Mucosa of rectum (tissue), 2 donors: ENCODE results near the gene NACAD.

Experiments used
- H3K27ac ChIP-seq, 2 donors: one replicate each; pipeline ENCODE4 v1.7.0; 2013; ENCODE audit warnings: inconsistent platforms in 2 of 2, low read depth in 2 of 2, low read length in 2 of 2
- H3K27me3 ChIP-seq, 2 donors: one replicate each; pipeline ENCODE4 v1.7.0; 2013; ENCODE audit warnings: low read length in 2 of 2; ENCODE audit not compliant: control insufficient read depth in 2 of 2, insufficient read depth in 2 of 2
- H3K36me3 ChIP-seq, 2 donors: one replicate each; pipeline ENCODE4 v1.7.0; 2013; ENCODE audit warnings: low read length in 2 of 2; ENCODE audit not compliant: control insufficient read depth in 2 of 2, insufficient read depth in 2 of 2
- H3K4me1 ChIP-seq, 2 donors: one replicate each; pipeline ENCODE4 v1.7.0; 2013; ENCODE audit warnings: low read length in 2 of 2, mild to moderate bottlenecking in 1 of 2; ENCODE audit not compliant: control insufficient read depth in 2 of 2, insufficient read depth in 2 of 2
- H3K4me3 ChIP-seq, 2 donors: one replicate each; pipeline ENCODE4 v1.7.0; 2013; ENCODE audit warnings: low read length in 2 of 2
- H3K9ac ChIP-seq, 2 donors: one replicate each; pipeline ENCODE4 v1.7.0; 2013; ENCODE audit warnings: low read length in 2 of 2, low read depth in 1 of 2, mild to moderate bottlenecking in 1 of 2
- H3K9me3 ChIP-seq, 2 donors: one replicate each; pipeline ENCODE4 v1.7.0; 2013; ENCODE audit warnings: low read length in 2 of 2; ENCODE audit not compliant: control insufficient read depth in 2 of 2
- donor health status: healthy.
- donor health status: Normal muscosa, but diverticular disease.

The NACAD gene

GRCh38 chr7:45082831-45083331 is 5.9 kb downstream of the NACAD start:
- Histone ChIP-seq H3K27me3 (no peaks in the 10 kb centered on the region), H3K4me1 (peaks cover 0 to 1% of the 10 kb centered on the region in 2 donors), H3K9ac (no peak overlapping the region), H3K36me3 (no peaks in the 10 kb centered on the region), H3K4me3 (no peak overlapping the region), H3K9me3 (no peaks in the 10 kb centered on the region), H3K27ac (no peak overlapping the region)

DNA sequence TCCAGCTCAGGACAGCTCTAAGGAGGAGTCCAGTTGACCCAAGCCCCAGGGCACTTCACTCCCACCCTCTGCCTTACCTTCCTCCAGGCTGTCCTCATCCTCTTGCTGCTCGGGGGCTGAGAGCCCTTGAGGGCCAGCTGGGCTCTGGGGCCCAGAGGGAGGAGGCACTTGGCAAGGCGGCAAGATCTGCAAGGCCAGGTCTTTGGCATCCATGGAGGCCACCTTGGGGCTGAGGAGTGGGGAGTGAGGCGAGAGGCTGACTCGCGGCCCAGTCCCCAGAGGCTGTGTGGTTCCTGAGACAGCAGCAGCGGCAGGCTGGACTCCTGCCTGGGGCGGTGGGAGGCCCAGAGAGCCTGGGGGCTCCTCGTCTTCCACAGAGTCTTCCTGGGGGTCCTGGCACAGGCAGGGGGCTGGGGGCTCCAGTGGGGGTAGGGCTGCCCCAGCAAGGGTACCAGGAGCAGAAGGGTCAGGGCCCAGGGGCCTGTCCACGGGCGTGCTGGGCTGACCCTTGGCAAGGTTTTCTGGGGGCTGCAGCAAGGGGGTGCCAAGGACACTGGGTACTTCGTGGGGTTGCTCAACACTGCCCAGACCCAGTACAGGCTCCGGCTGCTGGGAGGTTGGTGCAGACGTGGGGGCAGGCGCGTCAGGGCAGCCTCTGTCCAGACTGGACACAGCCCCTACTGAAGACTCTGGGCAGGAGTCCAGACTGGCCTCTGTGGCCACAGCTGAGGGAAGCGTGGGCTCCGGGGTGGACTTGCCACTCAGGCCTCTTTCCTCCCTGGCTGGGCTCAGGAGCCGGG is 6.5 kb downstream of the NACAD start:
- H3K9ac ChIP-seq: no peak overlapping the region
- H3K4me3 ChIP-seq: no peak overlapping the region
- peaks cover 0 to 3% of the 10 kb centered on the region in 2 donors for H3K36me3 ChIP-seq
- no peaks in the 10 kb centered on the region for H3K4me1 ChIP-seq
- H3K27me3 ChIP-seq: no peaks in the 10 kb centered on the region
- no peak overlapping the region for H3K27ac ChIP-seq
- no peaks in the 10 kb centered on the region for H3K9me3 ChIP-seq

DNA sequence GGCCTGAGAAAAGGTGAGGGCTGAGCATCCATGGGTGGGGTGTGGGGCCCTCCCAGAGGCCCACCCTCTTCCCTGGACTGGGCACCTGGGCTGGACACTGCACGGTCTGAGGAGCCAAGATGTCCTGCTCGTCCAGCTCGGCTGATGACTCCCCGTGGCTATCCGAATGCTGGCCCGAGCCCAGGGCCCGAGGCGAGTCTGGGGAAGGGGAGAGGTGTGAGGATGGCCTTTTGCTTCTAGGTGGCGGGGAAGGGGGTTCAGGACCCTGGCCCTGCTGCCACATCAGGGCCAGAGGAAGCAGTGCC is 7.1 kb downstream of the NACAD start:
- Histone ChIP-seq H3K36me3 (peaks cover 0 to 3% of the 10 kb centered on the region in 2 donors), H3K4me3 (no peak overlapping the region), H3K27me3 (no peaks in the 10 kb centered on the region), H3K9ac (no peak overlapping the region), H3K9me3 (no peaks in the 10 kb centered on the region), H3K27ac (no peak overlapping the region), H3K4me1 (no peaks in the 10 kb centered on the region)

- no peaks in the 10 kb centered on the region for H3K27me3 ChIP-seq
- H3K36me3 ChIP-seq: peaks cover 0 to 8% of the 10 kb centered on the region in 2 donors
- H3K27ac ChIP-seq: no peak overlapping the region
- H3K9ac ChIP-seq: no peak overlapping the region
- no peak overlapping the region for H3K4me3 ChIP-seq
- no peaks in the 10 kb centered on the region for H3K4me1 ChIP-seq
- no peaks in the 10 kb centered on the region for H3K9me3 ChIP-seq
Observed at GRCh38 chr7:45080958-45081669, 7.7 kb downstream of the NACAD start.

- Histone ChIP-seq H3K9ac (no peak overlapping the region), H3K27ac (no peak overlapping the region), H3K9me3 (no peaks in the 10 kb centered on the region), H3K36me3 (peaks cover 6 to 15% of the 10 kb centered on the region in 2 donors), H3K4me1 (no peaks in the 10 kb centered on the region), H3K4me3 (no peak overlapping the region), H3K27me3 (no peaks in the 10 kb centered on the region)
Observed at GRCh38 chr7:45080265-45080957, 8.4 kb downstream of the NACAD start.

- no peaks in the 10 kb centered on the region for H3K4me1 ChIP-seq
- no peaks in the 10 kb centered on the region for H3K27me3 ChIP-seq
- H3K36me3 ChIP-seq: peaks cover 26 to 37% of the 10 kb centered on the region in 2 donors
- no peak overlapping the region for H3K9ac ChIP-seq
- no peak overlapping the region for H3K27ac ChIP-seq
- no peak overlapping the region for H3K4me3 ChIP-seq
- H3K9me3 ChIP-seq: no peaks in the 10 kb centered on the region
Observed at GRCh38 chr7:45078125-45078681, 10.6 kb downstream of the NACAD start.

- Histone ChIP-seq H3K4me1 (no peaks in the 10 kb centered on the region), H3K36me3 (peaks cover 32 to 43% of the 10 kb centered on the region in 2 donors), H3K4me3 (no peak overlapping the region), H3K9ac (no peak overlapping the region), H3K27ac (no peak overlapping the region), H3K27me3 (no peaks in the 10 kb centered on the region), H3K9me3 (no peaks in the 10 kb centered on the region)
Observed at GRCh38 chr7:45077579-45077978, 11.2 kb downstream of the NACAD start.

- no peaks in the 10 kb centered on the region for H3K9me3 ChIP-seq
- H3K27ac ChIP-seq: no peak overlapping the region
- H3K36me3 ChIP-seq: peaks cover 37 to 49% of the 10 kb centered on the region in 2 donors
- H3K27me3 ChIP-seq: no peaks in the 10 kb centered on the region
- H3K9ac ChIP-seq: no peak overlapping the region
- no peak overlapping the region for H3K4me3 ChIP-seq
- H3K4me1 ChIP-seq: no peaks in the 10 kb centered on the region
Observed at GRCh38 chr7:45076946-45077345, 11.8 kb downstream of the NACAD start.

GRCh38 chr7:45075871-45076796 is 12.6 kb downstream of the NACAD start:
- no peaks in the 10 kb centered on the region for H3K4me1 ChIP-seq
- no peak overlapping the region for H3K4me3 ChIP-seq
- H3K27me3 ChIP-seq: no peaks in the 10 kb centered on the region
- H3K9me3 ChIP-seq: no peaks in the 10 kb centered on the region
- no peak overlapping the region for H3K27ac ChIP-seq
- H3K9ac ChIP-seq: no peak overlapping the region
- H3K36me3 ChIP-seq: peaks cover 37 to 57% of the 10 kb centered on the region in 2 donors
